Fibroblast of lung (primary cell): ENCODE results near the gene ZNF532.

Experiments used
- CTCF ChIP-seq, 2 donors: IDR thresholded peaks in 1 of 2; conservative IDR thresholded peaks in 1 of 2; 1 replicate in 1 of 2; 2 replicates in 1 of 2; pipeline ENCODE4 v1.5.1; 2011 to 2012; ENCODE audit warnings: low read length in 2 of 2, control low read depth in 1 of 2, inconsistent platforms in 1 of 2, low read depth in 1 of 2, mild to moderate bottlenecking in 1 of 2
- EZH2 ChIP-seq: IDR thresholded peaks from 2 replicates; pipeline ENCODE4 v1.5.1; 2012; ENCODE audit warnings: low read length, control low read depth, mild to moderate bottlenecking; ENCODE audit errors: missing control alignments

GRCh38 chr18:58892488-58892887 lies 27.8 kb downstream of the ZNF532 start:
- no peak for TF ChIP-seq CTCF (conservative IDR thresholded peaks at IDR 0.05 in 1 of 2, IDR thresholded peaks at IDR 0.05 in 1 of 2; ENCODE audit: low read depth in 1 of 2, low read length in 2 of 2)
- no peak for TF ChIP-seq EZH2
